H1 (cell line): ENCODE data around the gene SLC25A21. TPM values are rescaled to one million over a fixed set of nuclear protein-coding genes. Genes with fewer than 3 reads are reported as not detected.
A peak's percentile ranks its signal among the peaks of the same experiment; 100 is the strongest.

Experiments used
- CTCF ChIA-PET: fragments of 300-600 bp; sonication (Branson Sonifier 250); formaldehyde crosslinking; loops from one replicate; lab custom pipeline; 2021; ENCODE audit not compliant: partially characterized antibody; lab: Charles Lee
- POLR2A ChIA-PET: fragments of 300-600 bp; sonication (Branson Sonifier 250); formaldehyde crosslinking; loops from one replicate; lab custom pipeline; 2021; ENCODE audit warnings: inconsistent platforms; ENCODE audit not compliant: partially characterized antibody; lab: Charles Lee
- DNase-seq, 2 experiments: peaks; one replicate each; pipeline versions ENCODE4 v3.0.0 to v3.0.0-alpha.2; 2010 to 2022; ENCODE audit warnings: low spot score in 2 of 2, low read depth in 1 of 2, mixed read lengths in 1 of 2
- FAIRE-seq: peaks from 2 replicates; lab custom pipeline; 2011; peaks lifted over from hg19 to GRCh38; lab: Jason Lieb, UNC
- H2AFZ ChIP-seq: 2 replicates; pipeline ENCODE4 v1.8.1; 2012; ENCODE audit warnings: low read length, inconsistent platforms
- H2AK5ac ChIP-seq: 2 replicates; pipeline ENCODE4 v1.6.1; 2013; ENCODE audit warnings: low read depth, low read length
- H2BK120ac ChIP-seq: replicated peaks from 2 replicates; pipeline ENCODE3; 2013; ENCODE audit warnings: low read depth, low read length, inconsistent platforms
- H2BK12ac ChIP-seq: 2 replicates; pipeline ENCODE4 v1.6.1; 2013; ENCODE audit warnings: low read depth, low read length
- H2BK15ac ChIP-seq: 2 replicates; pipeline ENCODE4 v1.6.1; 2013; ENCODE audit warnings: low read length
- H2BK20ac ChIP-seq: 2 replicates; pipeline ENCODE4 v1.6.1; 2013; ENCODE audit warnings: low read length
- H2BK5ac ChIP-seq: 2 replicates; pipeline ENCODE4 v1.6.1; 2013; ENCODE audit warnings: low read depth, low read length
- H3K14ac ChIP-seq: 2 replicates; pipeline ENCODE4 v1.6.1; 2013; ENCODE audit warnings: inconsistent platforms; ENCODE audit not compliant: insufficient read length
- H3K18ac ChIP-seq: 2 replicates; pipeline ENCODE4 v1.6.1; 2013; ENCODE audit warnings: low read length; ENCODE audit errors: extremely low read depth
- H3K23ac ChIP-seq: 2 replicates; pipeline ENCODE4 v1.6.1; 2013; ENCODE audit warnings: inconsistent platforms; ENCODE audit not compliant: insufficient read length
- H3K23me2 ChIP-seq: 2 replicates; pipeline ENCODE4 v1.6.1; 2013; ENCODE audit warnings: low read depth, low read length
- H3K27ac ChIP-seq: 2 replicates; pipeline ENCODE4 v1.6.1; 2011; ENCODE audit warnings: low read depth, low read length, inconsistent platforms
- H3K27me3 ChIP-seq, 4 experiments: replicated peaks in 1 of 4; 1 replicate in 1 of 4; 2 replicates in 3 of 4; pipeline versions ENCODE4 v1.6.1 to v1.8.1; 2011 to 2013; ENCODE audit warnings: low read length in 3 of 4, mild to moderate bottlenecking in 3 of 4, inconsistent platforms in 2 of 4, mixed read lengths in 2 of 4, moderate library complexity in 1 of 4; ENCODE audit not compliant: control insufficient read depth in 3 of 4, insufficient read depth in 3 of 4; ENCODE audit errors: extremely low read depth in 1 of 4
- H3K36me3 ChIP-seq, 4 experiments: 2 replicates each; pipeline versions ENCODE4 v1.6.1 to v1.8.1; 2011 to 2013; ENCODE audit warnings: mild to moderate bottlenecking in 4 of 4, low read length in 3 of 4, moderate library complexity in 2 of 4, control low read depth in 1 of 4, inconsistent platforms in 1 of 4; ENCODE audit not compliant: insufficient read depth in 4 of 4, control insufficient read depth in 2 of 4
- H3K4ac ChIP-seq: replicated peaks from 2 replicates; pipeline ENCODE3; 2013; ENCODE audit warnings: low read length, low read depth, mixed read lengths, inconsistent platforms; ENCODE audit not compliant: insufficient read length
- H3K4me1 ChIP-seq, 4 experiments: replicated peaks in 1 of 4; 1 replicate in 1 of 4; 2 replicates in 3 of 4; pipeline versions ENCODE4 v1.6.1 to v1.8.1; 2011 to 2013; ENCODE audit warnings: low read length in 3 of 4, inconsistent platforms in 2 of 4, mixed read lengths in 1 of 4; ENCODE audit not compliant: insufficient read depth in 4 of 4, control insufficient read depth in 3 of 4
- H3K4me2 ChIP-seq, 2 experiments: 2 replicates each; pipeline versions ENCODE4 v1.6.1 to v1.8.1; 2011 to 2013; ENCODE audit warnings: low read depth in 2 of 2, low read length in 2 of 2, control low read depth in 1 of 2, inconsistent platforms in 1 of 2, mild to moderate bottlenecking in 1 of 2; ENCODE audit not compliant: insufficient read depth in 1 of 2
- H3K4me3 ChIP-seq, 4 experiments: fragments of 200-600, 300-600 bp in 1 of 4; sonication (generic), shearing (Covaris generic), sonication (Bioruptor Twin) in 1 of 4; 2 replicates each; pipeline versions ENCODE4 v1.5.1 to v1.8.1; 2011 to 2016; ENCODE audit warnings: low read length in 4 of 4, low read depth in 3 of 4, control low read depth in 2 of 4, inconsistent platforms in 2 of 4, mild to moderate bottlenecking in 2 of 4, mixed read lengths in 1 of 4, moderate library complexity in 1 of 4; ENCODE audit not compliant: insufficient read depth in 2 of 4; ENCODE audit errors: extremely low read depth in 1 of 4
- H3K56ac ChIP-seq: replicated peaks from 2 replicates; pipeline ENCODE3; 2013; ENCODE audit warnings: low read depth, mild to moderate bottlenecking, mixed read lengths, low read length, inconsistent platforms; ENCODE audit not compliant: insufficient read length
- H3K79me1 ChIP-seq: 2 replicates; pipeline ENCODE4 v1.6.1; 2013; ENCODE audit warnings: low read depth, low read length, control low read depth
- H3K79me2 ChIP-seq, 2 experiments: 2 replicates each; pipeline versions ENCODE4 v1.6.1 to v1.8.1; 2012 to 2013; ENCODE audit warnings: low read length in 2 of 2, mild to moderate bottlenecking in 2 of 2, inconsistent platforms in 1 of 2; ENCODE audit not compliant: insufficient read depth in 2 of 2, control insufficient read depth in 1 of 2
- H3K9ac ChIP-seq, 4 experiments: replicated peaks in 1 of 4; 1 replicate in 1 of 4; 2 replicates in 3 of 4; pipeline versions ENCODE4 v1.6.1 to v1.8.1; 2011 to 2013; ENCODE audit warnings: low read depth in 3 of 4, low read length in 3 of 4, control low read depth in 2 of 4, mild to moderate bottlenecking in 2 of 4, moderate library complexity in 2 of 4, inconsistent platforms in 1 of 4; ENCODE audit errors: extremely low read depth in 1 of 4
- H3K9me3 ChIP-seq, 2 experiments: 2 replicates each; pipeline versions ENCODE4 v1.6.1 to v1.8.1; 2012 to 2013; ENCODE audit warnings: mild to moderate bottlenecking in 2 of 2, moderate library complexity in 2 of 2, control low read depth in 1 of 2, inconsistent platforms in 1 of 2, low read depth in 1 of 2, low read length in 1 of 2, mixed read lengths in 1 of 2; ENCODE audit not compliant: insufficient read depth in 2 of 2
- H4K20me1 ChIP-seq, 2 experiments: replicated peaks in 1 of 2; 2 replicates each; pipeline versions ENCODE3 to v1.8.1; 2011 to 2013; ENCODE audit warnings: inconsistent platforms in 2 of 2, low read length in 2 of 2, mild to moderate bottlenecking in 1 of 2; ENCODE audit not compliant: insufficient read depth in 2 of 2, control insufficient read depth in 1 of 2
- H4K5ac ChIP-seq: 2 replicates; pipeline ENCODE4 v1.6.1; 2013; ENCODE audit warnings: low read length, low read depth, mixed read lengths, inconsistent platforms; ENCODE audit not compliant: insufficient read length
- H4K8ac ChIP-seq: 2 replicates; pipeline ENCODE4 v1.8.0; 2013; ENCODE audit warnings: mild to moderate bottlenecking, moderate library complexity, low read length, inconsistent platforms; ENCODE audit not compliant: insufficient read depth; ENCODE audit errors: extremely low read depth
- H4K91ac ChIP-seq: replicated peaks from 2 replicates; pipeline ENCODE3; 2013; ENCODE audit warnings: low read length, mixed read lengths, inconsistent platforms; ENCODE audit not compliant: insufficient read length
- CBX8 ChIP-seq: fragments of 300-800, 300-1000 bp; sonication (generic); IDR thresholded peaks from 2 replicates; pipeline ENCODE4 v1.7.1; 2016; ENCODE audit warnings: low read depth, low read length, borderline replicate concordance
- CTBP2 ChIP-seq: IDR thresholded peaks from 2 replicates; pipeline ENCODE4 v1.7.0; 2011; ENCODE audit warnings: borderline replicate concordance, mild to moderate bottlenecking, moderate library complexity, mixed read lengths, low read length; ENCODE audit not compliant: insufficient read depth, insufficient read length
- JUND ChIP-seq: IDR thresholded peaks from 2 replicates; pipeline ENCODE4 v1.6.1; 2011; ENCODE audit warnings: mild to moderate bottlenecking, improper control_type of control experiment, low read length
- POLR2AphosphoS5 ChIP-seq: IDR thresholded peaks from 2 replicates; pipeline ENCODE4 v1.6.1; 2011; ENCODE audit warnings: low read depth, low read length
- RNF2 ChIP-seq: fragments of 200-900, 300-1000 bp; sonication (generic); IDR thresholded peaks from 2 replicates; pipeline ENCODE4 v1.7.1; 2016; ENCODE audit warnings: borderline replicate concordance, low read depth, mild to moderate bottlenecking, antibody characterized with exemption, low read length; ENCODE audit not compliant: poor library complexity, severe bottlenecking; ENCODE audit errors: missing control alignments
- SIRT6 ChIP-seq: IDR thresholded peaks from one replicate; pipeline ENCODE4 v1.7.1; 2012; ENCODE audit warnings: low read length, inconsistent platforms
- TCF12 ChIP-seq: IDR thresholded peaks from 2 replicates; pipeline ENCODE4 v1.6.1; 2011; ENCODE audit warnings: low read depth, mild to moderate bottlenecking, low read length
- WGBS, 2 experiments: shearing (Covaris generic) in 1 of 2; methylation state at CpG; one replicate each; pipeline versions ENCODE4 v1.1.6 to v1.1.7; 2013 to 2015; ENCODE audit warnings: low lambda C conversion rate in 2 of 2, mixed read lengths in 2 of 2, inconsistent platforms in 1 of 2, low coverage in 1 of 2, missing lambda C conversion rate in 1 of 2; ENCODE audit not compliant: insufficient replicate concordance in 2 of 2, insufficient coverage in 1 of 2, insufficient read length in 1 of 2; ENCODE audit errors: extremely low coverage in 1 of 2, missing lambda C conversion rate in 1 of 2; 5-methylcytosine and 5-hydroxymethylcytosine counted together
- polyA plus RNA-seq, 7 experiments: library from polyadenylated mRNA; depleted of rRNA in 3 of 7; stranded (reverse) in 5 of 7; unstranded in 2 of 7; fragments of >200 nt in 5 of 7; fragments of 200-250 nt in 2 of 7; gene quantifications; 1 replicate in 5 of 7; 2 replicates in 1 of 7; 4 replicates in 1 of 7; pipeline versions ENCODE4 v1.2.1 to v1.2.3, GENCODE V29; 2011 to 2013; ENCODE audit warnings: missing spikeins in 2 of 7, mixed read lengths in 2 of 7
- total RNA-seq: library from RNA; stranded (reverse); fragmentation: NEBNext Ultra II Directional; extraction: Animal tissue kit (Norgen Biotek cat#: 25700); gene quantifications from 2 replicates; pipeline ENCODE4 v1.2.1, GENCODE V29; 2021

SLC25A21 gene
- total and polyA plus RNA-seq, 2 of the 8 experiments (the other 6 are each of a cell fraction or from before 2014, with no cell fraction given): 6.9 to 15.7 TPM

GRCh38 chr14:36664322-36665193 lies 507.8 kb downstream of the SLC25A21 start:
- Histone ChIP-seq H3K4me2 (peak overlapping the region in 1 of 2 experiments; percentile 67; a peak in 2 of 4 replicates), H3K4me1 (peaks cover 4 to 24% (median 17%) of the 10 kb centered on the region in 4 experiments), H2BK12ac (no peak overlapping the region), H3K4ac (no peak overlapping the region), H2BK20ac (no peak overlapping the region), H4K91ac (no peak overlapping the region), H4K8ac (no peak overlapping the region), H2AFZ (no peak overlapping the region), H4K5ac (no peak overlapping the region), H4K20me1 (peaks cover 25 to 39% of the 10 kb centered on the region in 2 experiments), H3K14ac (no peak overlapping the region), H3K56ac (no peak overlapping the region), H2BK5ac (no peak overlapping the region), H3K23me2 (peaks cover 11% of the 10 kb centered on the region; the same call in 1 of the 2 replicates), H3K18ac (no peak overlapping the region), H2AK5ac (no peak overlapping the region), H3K23ac (no peak overlapping the region), H3K4me3 (no peak overlapping the region), H3K27ac (no peak overlapping the region), H3K9ac (no peak overlapping the region), H3K27me3 (peaks cover 77 to 96% (median 84%) of the 10 kb centered on the region in 4 experiments), H3K79me2 (no peaks in the 10 kb centered on the region), H2BK120ac (no peak overlapping the region), H3K79me1 (no peaks in the 10 kb centered on the region), H3K36me3 (peaks cover 0 to 3% (median 0%) of the 10 kb centered on the region in 4 experiments; a peak in 1 of 8 replicates), H3K9me3 (no peaks in the 10 kb centered on the region), H2BK15ac (no peak overlapping the region)
- no peak for FAIRE-seq
- CTCF ChIA-PET: interaction anchor here (0.7 to 1.3 kb wide), 2 partner anchors 83 to 140 kb away, joined by 3 to 4 read pairs; no protein-coding TSS in a partner anchor
- POLR2A ChIA-PET: no interaction called here
- DNase-seq: no peak
- 16% methylated on average over 9 of the region's 9 CpGs; no CpG with 5 or more reads in 1 of the 2 experiments for WGBS, 2 experiments
- TF ChIP-seq TCF12 (no peak), RNF2 (peak; percentile 82), JUND (no peak), SIRT6 (no peak), CBX8 (peak; percentile 54; the same call in 1 of the 2 replicates), POLR2AphosphoS5 (no peak), CTBP2 (no peak)
